Heart right ventricle (tissue), 16 donors: ENCODE data around the gene GFM2. TPM values are rescaled to one million over a fixed set of nuclear protein-coding genes. Genes with fewer than 3 reads are reported as not detected.

Experiments
- ATAC-seq, 8 donors: fragments of 200-7000 bp; cut with Tn5 transposase; one replicate each; pipeline ENCODE4 v1.9.1; 2020; ENCODE audit warnings: mild to moderate bottlenecking in 8 of 8, moderate library complexity in 8 of 8, moderate number of reproducible peaks in 1 of 8
- DNase-seq, 2 donors: peaks; one replicate each; pipeline ENCODE4 v3.0.0-alpha.2; 2020
- H3K27ac ChIP-seq, 10 donors: fragments of 200-600 bp; sonication (generic) in 2 of 10; one replicate each; pipeline versions ENCODE4 v1.5.0 to v1.8.0; 2020 to 2022; ENCODE audit warnings: mild to moderate bottlenecking in 3 of 10
- H3K27me3 ChIP-seq, 7 donors: fragments of 200-600 bp; one replicate each; pipeline ENCODE4 v1.8.0; 2021 to 2022; ENCODE audit warnings: mild to moderate bottlenecking in 2 of 7
- H3K36me3 ChIP-seq, 9 donors: fragments of 200-600 bp; sonication (generic) in 1 of 9; one replicate each; pipeline versions ENCODE4 v1.5.0 to v1.8.0; 2020 to 2022; ENCODE audit warnings: mild to moderate bottlenecking in 2 of 9
- H3K4me1 ChIP-seq, 9 donors: fragments of 200-600 bp; sonication (generic) in 1 of 9; one replicate each; pipeline versions ENCODE4 v1.5.0 to v1.8.0; 2020 to 2022; ENCODE audit warnings: mild to moderate bottlenecking in 4 of 9
- H3K4me3 ChIP-seq, 10 donors: fragments of 200-600 bp; sonication (generic) in 2 of 10; one replicate each; pipeline versions ENCODE4 v1.5.0 to v1.8.0; 2020 to 2022; ENCODE audit warnings: mild to moderate bottlenecking in 7 of 10, moderate library complexity in 2 of 10
- H3K9me3 ChIP-seq, 11 donors: fragments of 200-600 bp in 10 of 11; sonication (generic) in 2 of 11; one replicate each; pipeline versions ENCODE4 v1.5.0 to v1.8.0; 2013 to 2022; ENCODE audit warnings: mild to moderate bottlenecking in 2 of 11, control low read depth in 1 of 11, moderate library complexity in 1 of 11
- CTCF ChIP-seq, 9 donors: fragments of 200-600 bp; sonication (generic) in 2 of 9; IDR thresholded peaks; one replicate each; pipeline versions ENCODE4 v1.5.0 to v1.8.0; 2021 to 2022; ENCODE audit warnings: antibody characterized with exemption in 9 of 9, mild to moderate bottlenecking in 5 of 9, moderate library complexity in 1 of 9
- WGBS, 2 donors: extraction: QIAGEN DNeasy Blood & Tissue Kit; methylation state at CpG; one replicate each; pipeline ENCODE4 v1.1.7; 2013; ENCODE audit warnings: inconsistent platforms in 1 of 2; 5-methylcytosine and 5-hydroxymethylcytosine counted together
- intact Hi-C, 10 donors: fragments of 100-400 bp; cut with DNase I; formaldehyde crosslinking; loops; one replicate each; pipeline versions ENCODE4 v1.11.1 to v1.14.2; 2022
- polyA plus RNA-seq, 2 donors: library from polyadenylated mRNA; stranded (reverse); fragments of 200-250 nt; gene quantifications; one replicate each; pipeline ENCODE4 v1.2.3, GENCODE V29; 2013
- total RNA-seq, 10 donors: library from RNA; stranded (reverse); fragmentation: NEBNext Ultra II Directional in 3 of 10; extraction: Animal tissue kit (Norgen Biotek cat#: 25700) in 3 of 10; gene quantifications; one replicate each; pipeline versions ENCODE4 v1.2.1 to v1.2.4, GENCODE V29; 2021 to 2023
- donor health status: Arrhythmogenic right ventricular cardiomyopathy.
- donor health status: ischemic (EF 13 %, LVEDD 7.1; RV severe dilation, severe dysfunction).
- donor health status: healthy with polysubstance abuse.
- donor health status: DM: no; HTN: yes; CAD: no.
- donor health status: DM: no; HTN: no; CAD: no.
- donor health status: ischemic (EF 25% LVEDD 6.9; RV normal size, moderate dysfunction).
- donor health status: ischemic (EF 25% LVEDD 5.7; RV mildly dilated, moderate dysfunction).
- donor health status: healthy.
- donor health status: DM: yes; HTN: yes; CAD: no.
- donor health status: Ischemic cardiomyopathy.
- donor health status: ischemic (EF 35%, LVEDD 5.7; RV mildly dilated, moderate dysfunction).
- donor health status: nonischemic (EF 11% LVEDD 7.7; RV severe dilation, severe dysfunction).
- donor health status: DM: yes; HTN: yes; CAD: no.
- donor health status: PGD.
- donor health status: ischemic (EF 29% LVEDD 5.4; RV normal size, mild dysfunction).
- donor health status: nonischemic (EF 23%, LVEDD 6.1; RV moderate dilation, normal function).

Gene GFM2
- total and polyA plus RNA-seq, 12 donors = 21.7 to 62.7 (median 45.8) TPM

GRCh38 chr5:74717596-74717995 lies 49.3 kb downstream of the GFM2 start:
- no peak overlapping the region for H3K27ac ChIP-seq
- H3K36me3 ChIP-seq = peaks cover 0 to 100% (median 48%) of the 10 kb centered on the region in 9 donors
- H3K9me3 ChIP-seq = no peaks in the 10 kb centered on the region
- DNase-seq (no peak), ATAC-seq (no peak)
- no peaks in the 10 kb centered on the region for H3K27me3 ChIP-seq
- intact Hi-C loops = no loop called here
- WGBS, 2 donors = 64 to 88% methylated on average over 1 of the region's 1 CpG
- H3K4me1 ChIP-seq = no peaks in the 10 kb centered on the region
- TF ChIP-seq CTCF (IDR thresholded peaks at IDR 0.05) = no peak
- H3K4me3 ChIP-seq = no peak overlapping the region

- TF ChIP-seq CTCF (IDR thresholded peaks at IDR 0.05) = no peak
- no peaks in the 10 kb centered on the region for H3K27me3 ChIP-seq
- H3K9me3 ChIP-seq = no peaks in the 10 kb centered on the region
- no peak for ATAC-seq
- no peak for DNase-seq
- no peak overlapping the region for H3K4me3 ChIP-seq
- peaks cover 0 to 12% (median 0%) of the 10 kb centered on the region in 9 donors for H3K4me1 ChIP-seq
- intact Hi-C loops = no loop called here
- H3K27ac ChIP-seq = no peak overlapping the region
- H3K36me3 ChIP-seq = peaks cover 0 to 99% (median 43%) of the 10 kb centered on the region in 9 donors
- WGBS, 2 donors = 93 to 96% methylated on average over 4 of the region's 4 CpGs
Measured at GRCh38 chr5:74693191-74693590, 73.7 kb downstream of the GFM2 start.

DNA sequence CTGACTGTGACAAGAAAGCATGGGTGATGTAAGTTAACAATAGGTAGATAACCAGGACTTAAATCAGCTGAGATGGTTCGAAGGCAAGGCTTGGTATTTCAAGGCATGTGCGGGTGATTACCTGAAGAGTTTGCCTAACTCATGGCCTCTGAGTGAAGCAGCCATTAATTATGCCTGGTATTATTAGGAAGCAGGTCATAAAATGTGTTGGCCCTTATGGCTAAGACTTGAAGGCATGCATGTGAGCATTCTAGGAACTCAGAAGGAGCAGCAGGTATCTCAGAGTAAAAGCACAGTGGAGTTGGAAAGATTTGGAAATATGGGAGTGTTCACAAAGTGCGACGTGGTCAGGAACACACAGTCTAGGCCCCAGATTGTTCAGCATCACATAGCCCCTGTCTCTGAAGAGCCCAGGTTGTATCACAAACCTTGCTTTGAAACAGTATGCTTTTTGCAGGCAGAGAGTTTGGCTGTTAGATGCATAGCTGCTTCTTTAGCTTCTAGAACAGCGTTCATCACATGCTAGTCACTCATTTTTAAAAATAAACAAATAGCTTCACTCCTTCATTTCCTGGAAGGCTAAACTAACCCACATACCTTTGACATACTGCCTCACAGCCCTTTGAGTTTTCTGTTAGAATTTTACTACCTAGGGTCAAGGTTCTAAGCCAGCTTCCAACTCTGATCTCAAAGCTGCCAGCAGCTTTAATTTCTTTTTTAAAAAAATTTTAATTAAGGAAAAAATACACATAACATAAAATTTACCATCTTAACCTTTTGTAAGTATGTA lies 79.8 kb downstream of the GFM2 start:
- 83 to 86% methylated on average over 5 of the region's 5 CpGs for WGBS, 2 donors
- peaks cover 0 to 39% (median 11%) of the 10 kb centered on the region in 9 donors for H3K36me3 ChIP-seq
- H3K4me1 ChIP-seq = peaks cover 0 to 36% (median 23%) of the 10 kb centered on the region in 9 donors
- TF ChIP-seq CTCF (IDR thresholded peaks at IDR 0.05) = no peak
- peak overlapping the region in 4 of 10 donors; percentile 86 to 94 (median 92) for H3K27ac ChIP-seq
- no peaks in the 10 kb centered on the region for H3K9me3 ChIP-seq
- H3K27me3 ChIP-seq = no peaks in the 10 kb centered on the region
- DNase-seq (no peak), ATAC-seq (no peak)
- intact Hi-C loops = loop anchor here in 2 of 10 donors (5.0 to 10.0 kb wide), 3 partner anchors 78 to 1028 kb away; partner anchors contain the start of genes GFM2 (in 2 of the 2), NSA2 (in 2 of the 2) and POC5 (in 1 of the 2)
- peak overlapping the region in 5 of 10 donors; percentile 3 to 97 (median 85) for H3K4me3 ChIP-seq

GRCh38 chr5:74685979-74686631 lies 80.8 kb downstream of the GFM2 start:
- 51 to 58% methylated on average over 10 of the region's 10 CpGs for WGBS, 2 donors
- peak in 7 of 8 donors; percentile 6 to 56 (median 35) for ATAC-seq

More at GRCh38 chr5:74685979-74686631, 80.8 kb downstream of the GFM2 start:
- TF ChIP-seq CTCF (IDR thresholded peaks at IDR 0.05) = no peak
- Histone ChIP-seq H3K36me3 (peaks cover 0 to 28% (median 10%) of the 10 kb centered on the region in 9 donors), H3K4me1 (peaks cover 0 to 36% (median 23%) of the 10 kb centered on the region in 9 donors), H3K4me3 (peak overlapping the region; percentile 77 to 97 (median 92)), H3K9me3 (no peaks in the 10 kb centered on the region), H3K27ac (peak overlapping the region; percentile 79 to 95 (median 88)), H3K27me3 (no peaks in the 10 kb centered on the region)
- DNase-seq = peak in 1 of 2 donors; percentile 28
- intact Hi-C loops = loop anchor here in 2 of 10 donors (5.0 to 10.0 kb wide), 3 partner anchors 79 to 1029 kb away; partner anchors contain the start of genes GFM2 (in 2 of the 2), NSA2 (in 2 of the 2) and POC5 (in 1 of the 2)
